GM19240 (cell line): ENCODE data around the gene ACTA2.
"Not testable (repeated sequence)": the region's sequence is repeated elsewhere in the genome, so short reads cannot be mapped to it uniquely, and the experiment has no call there.

Experiments
- DNase-seq: peaks from one replicate; pipeline ENCODE4 v3.0.0; 2011; ENCODE audit warnings: low spot score; ENCODE audit not compliant: insufficient read length

ACTA2 gene

DNA sequence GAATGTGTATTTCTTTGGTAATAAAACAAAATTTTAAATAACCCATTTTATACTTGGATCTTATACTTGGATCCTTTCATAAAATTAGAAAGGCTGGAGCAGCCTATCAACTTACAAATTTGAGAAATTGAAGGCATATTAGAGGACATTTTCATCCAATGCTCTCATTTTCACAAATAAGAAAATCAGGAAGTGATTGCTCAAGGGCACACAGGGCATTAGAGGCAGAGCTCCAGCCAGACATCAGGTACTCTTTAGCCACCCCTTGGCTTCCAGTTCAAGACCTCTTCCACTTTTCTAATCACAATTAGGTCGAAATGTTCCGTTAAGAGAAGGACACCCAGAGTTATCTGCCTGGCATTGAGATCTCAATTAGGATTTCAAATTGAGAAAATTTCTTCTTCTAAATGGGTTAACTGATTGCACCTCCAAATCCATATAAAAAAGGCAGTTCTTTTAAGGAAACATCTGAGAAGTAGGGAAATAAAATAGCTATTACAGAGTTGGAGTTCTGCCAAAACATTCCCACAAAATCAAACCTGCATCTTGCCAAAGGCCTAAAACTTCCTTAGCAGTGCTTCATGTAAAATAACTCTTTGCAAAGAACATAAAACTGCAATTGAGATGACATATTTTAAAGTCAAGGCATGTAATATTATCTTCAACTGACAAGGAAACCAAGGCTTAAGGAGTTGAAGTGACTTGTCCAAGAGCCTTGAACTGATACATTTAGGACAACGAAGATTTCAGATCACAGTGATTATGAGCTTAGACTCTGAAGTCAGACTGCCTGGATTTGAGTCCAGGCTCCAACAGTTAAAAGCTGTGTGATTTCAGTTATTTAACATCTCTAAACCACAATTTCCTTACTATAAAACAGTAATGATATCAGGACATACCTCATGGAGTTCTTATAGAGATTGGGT, 2.4 kb downstream of the ACTA2 start:
- no peak for DNase-seq

GRCh38 chr10:88949051-88949450, 3.5 kb downstream of the ACTA2 start:
- no peak for DNase-seq

DNA sequence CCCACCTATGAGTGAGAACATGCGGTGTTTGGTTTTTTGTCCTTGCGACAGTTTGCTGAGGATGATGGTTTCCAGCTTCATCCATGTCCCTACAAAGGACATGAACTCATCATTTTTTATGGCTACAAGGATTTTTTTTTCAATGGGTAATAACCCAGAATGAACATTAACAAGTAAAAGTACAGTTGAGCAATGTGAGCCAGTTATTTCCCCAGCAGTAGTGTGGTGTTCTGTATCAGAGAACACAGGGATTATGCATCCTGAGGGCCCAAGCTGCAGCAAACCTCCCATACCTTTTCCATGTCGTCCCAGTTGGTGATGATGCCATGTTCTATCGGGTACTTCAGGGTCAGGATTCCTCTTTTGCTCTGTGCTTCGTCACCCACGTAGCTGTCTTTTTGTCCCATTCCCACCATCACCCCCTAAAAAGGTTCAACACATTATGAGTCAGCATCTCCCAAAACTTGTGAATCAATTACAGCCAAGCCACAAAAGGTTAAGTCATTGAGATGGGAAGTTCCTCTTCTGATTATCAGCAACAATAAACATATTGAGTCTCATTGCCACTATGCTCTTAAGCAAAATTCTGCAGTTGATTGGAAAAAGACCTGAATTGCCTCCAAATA, 5.5 kb downstream of the ACTA2 start:
- DNase-seq = no peak

DNA sequence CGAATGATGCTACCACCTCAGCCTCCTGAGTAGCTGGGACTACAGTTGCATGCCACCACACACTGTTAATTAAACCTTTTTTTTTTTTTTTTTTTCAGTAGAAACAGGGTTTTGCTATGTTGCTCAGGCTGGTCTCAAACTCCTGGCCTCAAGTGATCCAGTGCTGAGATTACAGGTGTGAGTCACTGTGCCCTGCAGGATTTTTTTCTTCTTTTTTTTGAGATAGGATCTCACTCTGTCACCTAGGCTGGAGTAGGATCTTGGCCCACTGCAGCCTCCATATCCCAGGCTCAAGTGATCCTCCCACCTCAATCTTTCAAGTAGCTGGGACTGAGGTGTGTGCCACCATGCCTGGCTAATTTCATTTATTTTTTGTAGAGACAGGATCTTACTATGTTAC, 6.4 kb downstream of the ACTA2 start:
- no peak for DNase-seq

DNA sequence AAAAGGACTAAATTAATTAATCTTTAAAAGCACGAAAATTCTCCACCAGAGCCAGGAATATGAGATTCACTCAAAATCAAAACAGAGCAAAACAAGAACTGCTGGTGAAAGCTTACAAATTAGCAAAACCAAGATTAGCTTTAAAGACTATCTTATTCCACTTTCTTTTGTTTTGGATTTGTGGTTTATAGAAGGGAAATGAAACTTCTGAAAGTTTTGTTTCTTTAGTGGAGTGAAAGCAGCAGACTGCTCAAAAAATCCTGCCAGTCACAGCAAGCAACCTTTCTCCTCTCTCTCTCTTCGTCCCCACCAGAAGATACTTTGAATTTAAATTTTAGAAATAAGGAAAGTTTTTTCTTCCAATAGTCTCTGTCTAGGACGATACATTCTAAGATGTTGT, 7.8 kb downstream of the ACTA2 start:
- no peak for DNase-seq

DNA sequence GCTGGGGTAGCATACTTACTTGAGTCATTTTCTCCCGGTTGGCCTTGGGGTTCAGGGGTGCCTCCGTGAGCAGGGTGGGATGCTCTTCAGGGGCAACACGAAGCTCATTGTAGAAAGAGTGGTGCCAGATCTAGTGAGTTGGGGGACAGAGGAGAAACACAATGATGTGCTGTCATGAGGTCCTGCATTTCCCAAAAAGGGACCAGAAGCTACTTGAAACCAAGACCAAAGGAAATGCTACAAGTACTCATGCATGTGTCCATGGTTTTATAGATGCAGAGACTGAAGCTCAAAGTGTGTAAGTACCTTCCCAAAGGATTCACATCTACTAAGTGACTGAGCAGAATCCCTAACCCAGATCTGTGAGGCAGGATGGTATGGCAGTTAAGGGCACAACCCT, 8.8 kb downstream of the ACTA2 start:
- DNase-seq = no peak

DNA sequence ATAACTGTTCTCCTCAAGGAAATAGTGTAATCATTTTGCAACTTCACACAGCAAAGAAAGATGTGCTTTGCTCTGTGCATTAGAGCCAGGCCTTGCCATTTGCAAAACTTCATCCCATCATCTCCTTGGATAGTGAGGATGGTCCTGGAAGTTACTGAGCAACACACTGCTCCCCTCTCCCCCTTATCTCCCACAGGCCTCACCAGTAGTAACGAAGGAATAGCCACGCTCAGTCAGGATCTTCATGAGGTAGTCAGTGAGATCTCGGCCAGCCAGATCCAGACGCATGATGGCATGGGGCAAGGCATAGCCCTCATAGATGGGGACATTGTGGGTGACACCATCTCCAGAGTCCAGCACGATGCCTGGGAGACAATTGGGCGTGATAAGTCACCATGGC, 11.5 kb downstream of the ACTA2 start:
- no peak for DNase-seq

GRCh38 chr10:88938938-88939337, 13.6 kb downstream of the ACTA2 start:
- DNase-seq = no peak

DNA sequence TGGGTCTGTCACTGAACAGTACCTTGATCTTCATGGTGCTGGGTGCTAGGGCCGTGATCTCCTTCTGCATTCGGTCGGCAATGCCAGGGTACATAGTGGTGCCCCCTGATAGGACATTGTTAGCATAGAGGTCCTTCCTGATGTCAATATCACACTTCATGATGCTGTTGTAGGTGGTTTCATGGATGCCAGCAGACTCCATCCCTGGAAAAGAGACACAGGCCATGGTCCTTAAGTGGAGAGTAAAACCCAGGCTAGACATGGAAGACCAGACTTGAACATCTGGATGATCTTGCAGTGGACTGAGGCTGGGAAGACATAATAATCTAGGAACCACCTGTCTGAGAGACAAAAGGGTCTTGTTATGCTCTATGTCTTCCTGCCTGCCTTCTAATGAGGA, 14.5 kb downstream of the ACTA2 start:
- no peak for DNase-seq

DNA sequence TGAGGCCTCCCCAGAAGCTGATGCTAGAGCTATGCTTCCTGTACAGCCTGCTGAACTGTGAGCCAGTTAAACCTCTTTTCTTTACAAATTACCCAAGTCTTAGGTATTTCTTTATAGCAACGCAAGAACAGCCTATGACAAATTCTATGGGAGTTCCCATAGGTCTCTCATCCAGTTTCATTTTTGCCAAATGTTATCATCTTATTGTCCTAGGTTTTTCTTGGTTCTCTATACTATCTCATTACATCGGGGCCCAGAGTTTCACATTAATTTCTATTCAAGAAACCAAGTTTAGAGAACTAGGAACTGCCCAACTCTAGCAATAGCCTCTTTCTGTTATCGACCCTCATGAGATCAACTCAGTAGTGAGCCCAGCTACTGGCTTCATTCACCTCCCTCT, 15.9 kb downstream of the ACTA2 start:
- DNase-seq = no peak

GRCh38 chr10:88934900-88935672, 17.5 kb downstream of the ACTA2 start:
- peak; percentile 21 for DNase-seq

- DNase-seq = no peak
Observed at GRCh38 chr10:88933564-88933963, 19.0 kb downstream of the ACTA2 start.

GRCh38 chr10:88932539-88933256, 19.9 kb downstream of the ACTA2 start:
- DNase-seq = peak; percentile 8

GRCh38 chr10:88932029-88932428, 20.5 kb downstream of the ACTA2 start:
- not testable (repeated sequence) for DNase-seq

GRCh38 chr10:88931548-88931947, 21.0 kb downstream of the ACTA2 start:
- DNase-seq = no peak

GRCh38 chr10:88928254-88928653, 24.3 kb downstream of the ACTA2 start:
- no peak for DNase-seq

DNA sequence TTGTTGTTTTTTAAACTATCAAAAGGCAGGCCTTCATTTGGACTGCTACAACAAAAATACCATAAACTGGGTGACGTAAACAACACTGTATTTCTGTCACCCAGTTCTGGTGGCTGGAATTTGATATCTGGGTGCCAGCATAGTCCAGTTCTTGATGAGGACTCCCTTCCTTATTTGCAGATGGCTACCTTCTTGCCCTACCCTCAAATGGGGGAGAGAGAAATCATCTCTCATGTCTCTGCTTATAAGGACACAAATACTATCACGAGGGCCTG, 25.2 kb downstream of the ACTA2 start:
- DNase-seq = no peak

GRCh38 chr10:88926566-88927415, 25.8 kb downstream of the ACTA2 start:
- no peak for DNase-seq

DNA sequence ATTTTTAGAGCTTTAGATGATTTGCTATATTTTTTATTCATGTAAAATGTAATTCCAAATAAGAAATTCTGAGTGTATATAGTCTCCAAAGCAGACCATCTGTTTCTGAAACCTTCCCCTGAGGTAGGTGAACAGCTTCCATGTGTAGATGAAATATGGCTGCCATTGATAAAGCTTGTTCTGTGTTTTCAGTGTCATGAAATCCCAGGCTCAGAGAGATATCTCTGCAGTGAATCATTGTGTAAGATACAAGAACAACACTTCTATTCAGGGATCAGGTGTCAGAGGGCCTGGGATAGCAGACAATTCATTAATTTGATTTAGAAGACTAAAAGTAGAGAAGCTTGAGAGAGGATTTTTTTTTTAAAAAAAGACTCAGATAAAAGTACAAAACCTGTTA, 29.1 kb downstream of the ACTA2 start:
- no peak for DNase-seq

- DNase-seq = no peak
Observed at GRCh38 chr10:88922041-88922440, 30.5 kb downstream of the ACTA2 start.
